GM12878 (cell line): Measurements from ENCODE around the gene SNX21. TPM values are rescaled to one million over a fixed set of nuclear protein-coding genes. Genes with fewer than 3 reads are reported as not detected.

ENCODE experiments used
- ATAC-seq: fragments of 200-7000 bp; cut with Tn5 transposase; 3 replicates; pipeline ENCODE4 v1.9.1; 2020; ENCODE audit warnings: mild to moderate bottlenecking, moderate library complexity
- BruUV-seq: library from RNA; stranded (reverse); fragments of 400-500 nt; replicated peaks from 2 replicates; lab custom pipeline; 2021; lab: Mats Ljungman, UMichigan
- CTCF ChIA-PET: fragments of 300-600 bp; sonication (Branson Sonifier 250); formaldehyde crosslinking; extraction: SDS; loops from one replicate; lab custom pipeline; 2021; ENCODE audit warnings: inconsistent platforms; lab: Yijun Ruan, JAX
- POLR2A ChIA-PET: fragments of 350-600 bp; formaldehyde crosslinking; extraction: SDS; loops from one replicate; lab custom pipeline; 2021; ENCODE audit warnings: inconsistent platforms; lab: Charles Lee
- RAD21 ChIA-PET: fragments of 300-600 bp; sonication (Branson Sonifier 250); formaldehyde crosslinking; loops from one replicate; lab custom pipeline; 2023; ENCODE audit warnings: antibody characterized with exemption; ENCODE audit not compliant: unreplicated experiment; lab: Charles Lee
- SMC1A ChIA-PET: fragments of 300-600 bp; sonication (Branson Sonifier 250); formaldehyde crosslinking; loops from one replicate; lab custom pipeline; 2023; ENCODE audit not compliant: unreplicated experiment, uncharacterized antibody; lab: Charles Lee
- DNase-seq: peaks from one replicate; pipeline ENCODE4 v3.0.0-alpha.2; 2011; ENCODE audit warnings: low read depth, low spot score
- FAIRE-seq: peaks from 3 replicates; lab custom pipeline; 2011; peaks lifted over from hg19 to GRCh38; lab: Jason Lieb, UNC
- H2AFZ ChIP-seq: 2 replicates; pipeline ENCODE4 v1.6.0; 2011; ENCODE audit warnings: low read depth, low read length, control low read depth; ENCODE audit not compliant: control insufficient read depth
- H3K27ac ChIP-seq: 2 replicates; pipeline ENCODE4 v1.5.1; 2011; ENCODE audit warnings: control low read depth; ENCODE audit not compliant: control insufficient read depth, insufficient read depth
- H3K27me3 ChIP-seq, 2 experiments: replicated peaks in 1 of 2; 2 replicates each; pipeline versions ENCODE4 v1.6.0 to v1.6.1; 2011; ENCODE audit warnings: low read length in 1 of 2; ENCODE audit not compliant: control insufficient read depth in 2 of 2, insufficient read depth in 2 of 2
- H3K36me3 ChIP-seq, 2 experiments: 2 replicates each; pipeline ENCODE4 v1.5.1; 2011; ENCODE audit warnings: low read length in 1 of 2; ENCODE audit not compliant: control insufficient read depth in 2 of 2, insufficient read depth in 2 of 2
- H3K4me1 ChIP-seq: 2 replicates; pipeline ENCODE4 v1.6.1; 2011; ENCODE audit warnings: mild to moderate bottlenecking, low read length, moderate library complexity, mixed read lengths; ENCODE audit not compliant: control insufficient read depth, insufficient read depth
- H3K4me2 ChIP-seq: 2 replicates; pipeline ENCODE4 v1.6.0; 2011; ENCODE audit warnings: control low read depth; ENCODE audit not compliant: control insufficient read depth, insufficient read depth
- H3K4me3 ChIP-seq: fragments of 200-600 bp; sonication (generic); 2 replicates; pipeline ENCODE4 v1.5.1; 2016
- H3K79me2 ChIP-seq: 2 replicates; pipeline ENCODE4 v1.6.0; 2011; ENCODE audit warnings: low read length; ENCODE audit not compliant: control insufficient read depth, insufficient read depth
- H3K9ac ChIP-seq: 2 replicates; pipeline ENCODE4 v1.8.0; 2011; ENCODE audit warnings: low read length, control low read depth, mixed read lengths; ENCODE audit not compliant: control insufficient read depth, insufficient read depth
- H3K9me3 ChIP-seq: replicated peaks from 3 replicates; pipeline ENCODE4 v1.5.1; 2011; ENCODE audit warnings: mild to moderate bottlenecking, low read length; ENCODE audit not compliant: control insufficient read depth, insufficient read depth
- H4K20me1 ChIP-seq: 2 replicates; pipeline ENCODE4 v1.6.0; 2011; ENCODE audit not compliant: control insufficient read depth, insufficient read depth
- BHLHE40 ChIP-seq, 2 experiments: fragments of 450-650 bp in 1 of 2; IDR thresholded peaks; 2 replicates each; pipeline ENCODE4 v1.6.1; 2011 to 2017; ENCODE audit warnings: low read depth in 2 of 2, borderline replicate concordance in 1 of 2, improper control_type of control experiment in 1 of 2, low read length in 1 of 2, mild to moderate bottlenecking in 1 of 2
- CBX5 ChIP-seq: sonication (generic); IDR thresholded peaks from 2 replicates; pipeline ENCODE4 v1.6.1; 2016; ENCODE audit warnings: low read depth, moderate library complexity, mild to moderate bottlenecking, inconsistent platforms
- CTCF ChIP-seq, 3 experiments: IDR thresholded peaks in 2 of 3; conservative IDR thresholded peaks in 1 of 3; 2 replicates each; pipeline ENCODE4 v1.5.1; 2011; ENCODE audit warnings: low read depth in 3 of 3, low read length in 3 of 3, mild to moderate bottlenecking in 3 of 3, control low read depth in 2 of 3, moderate library complexity in 2 of 3, inconsistent platforms in 1 of 3, mixed read lengths in 1 of 3; ENCODE audit not compliant: control insufficient read depth in 2 of 3, insufficient read depth in 1 of 3; ENCODE audit errors: extremely low read depth in 1 of 3
- IKZF1 ChIP-seq: fragments of 450-650 bp; conservative IDR thresholded peaks from 2 replicates; pipeline ENCODE4 v1.6.1; 2017; ENCODE audit warnings: antibody characterized with exemption, mild to moderate bottlenecking
- MEF2B ChIP-seq: fragments of 450-650 bp; IDR thresholded peaks from 2 replicates; pipeline ENCODE4 v1.6.1; 2018; ENCODE audit warnings: mild to moderate bottlenecking, moderate library complexity; ENCODE audit not compliant: partially characterized antibody, poor library complexity, severe bottlenecking
- RAD51 ChIP-seq: fragments of 450-650 bp; IDR thresholded peaks from 2 replicates; pipeline ENCODE4 v1.6.1; 2016; ENCODE audit warnings: moderate library complexity, mild to moderate bottlenecking, inconsistent platforms
- SMC3 ChIP-seq: IDR thresholded peaks from 2 replicates; pipeline ENCODE4 v1.6.1; 2011; ENCODE audit warnings: low read length, improper control_type of control experiment, borderline replicate concordance
- STAT1 ChIP-seq: fragments of 450-650 bp; conservative IDR thresholded peaks from 2 replicates; pipeline ENCODE4 v1.6.1; 2014; ENCODE audit warnings: antibody characterized with exemption, mild to moderate bottlenecking
- USF1 ChIP-seq: IDR thresholded peaks from 2 replicates; pipeline ENCODE4 v1.6.1; 2011; ENCODE audit warnings: borderline replicate concordance, low read depth, mild to moderate bottlenecking, moderate library complexity, mixed read lengths, low read length; ENCODE audit not compliant: insufficient read depth; ENCODE audit errors: extremely low read length
- ZNF384 ChIP-seq: IDR thresholded peaks from 2 replicates; pipeline ENCODE4 v1.6.1; 2012; ENCODE audit warnings: low read depth, mild to moderate bottlenecking, low read length, improper control_type of control experiment, borderline replicate concordance
- WGBS: methylation state at CpG from one replicate; pipeline ENCODE4 v1.1.6; 2016; ENCODE audit warnings: low lambda C conversion rate; ENCODE audit not compliant: insufficient replicate concordance, insufficient coverage; ENCODE audit errors: missing lambda C conversion rate; 5-methylcytosine and 5-hydroxymethylcytosine counted together
- in situ Hi-C: fragments of 300-500 bp; cut with MboI; formaldehyde crosslinking; loops from 9 replicates; pipeline ENCODE4 v1.14.3; 2018; ENCODE audit warnings: mixed read lengths
- intact Hi-C: fragments of 100-400 bp; cut with micrococcal nuclease; formaldehyde crosslinking; loops from one replicate; pipeline ENCODE4 v1.14.2; 2022; ENCODE audit not compliant: unreplicated experiment
- polyA plus RNA-seq, 11 experiments: library from polyadenylated mRNA; depleted of rRNA in 4 of 11; unstranded in 6 of 11; stranded (reverse) in 5 of 11; fragments of >200 nt; fragmentation: Nextera tagmentation in 4 of 11; fragmentation: Illumina TruSeq in 1 of 11; extraction: Ambion mirVana in 4 of 11; extraction: Trizol in 1 of 11; gene quantifications; 1 replicate in 1 of 11; 2 replicates in 10 of 11; pipeline versions ENCODE4 v1.2.1 to v1.2.3, GENCODE V29; 2011 to 2016; ENCODE audit warnings: inconsistent platforms in 2 of 11, missing spikeins in 2 of 11, low read depth in 1 of 11
- total RNA-seq, 4 experiments: library from RNA; depleted of rRNA in 3 of 4; stranded (reverse); fragments of >200 nt in 3 of 4; fragmentation: Illumina TruSeq in 1 of 4; extraction: Trizol in 1 of 4; gene quantifications; 2 replicates each; pipeline versions ENCODE4 v1.2.1 to v1.2.3, GENCODE V29; 2013 to 2021

Gene SNX21
- total and polyA plus RNA-seq, 10 of the 15 experiments (the other 5 are each of a cell fraction or from before 2014, with no cell fraction given) = 0.10 to 1.4 (median 0.57) TPM

- intact Hi-C loops = no loop called here
- H3K4me3 ChIP-seq = no peak overlapping the region
- peaks cover 5% of the 10 kb centered on the region; the same call in 1 of the 2 replicates for H3K4me1 ChIP-seq
- H3K27me3 ChIP-seq = no peaks in the 10 kb centered on the region; a peak in 2 of 4 replicates
- RAD21 ChIA-PET = interaction anchor here (0.6 to 1.7 kb wide), 7 partner anchors 11 to 147 kb away, joined by 3 to 6 read pairs (median 3); no protein-coding TSS in a partner anchor
- H3K79me2 ChIP-seq = no peaks in the 10 kb centered on the region
- 35% methylated on average over 53 of the region's 57 CpGs for WGBS
- no peak for DNase-seq
- peak overlapping the region; percentile 58 for H2AFZ ChIP-seq
- TF ChIP-seq BHLHE40 (IDR thresholded peaks at IDR 0.05; ENCODE audit: borderline replicate concordance in 1 of 2, low read depth in 2 of 2, low read length in 1 of 2) (peak in 1 of 2 experiments; percentile 52; a peak in 2 of 4 replicates), STAT1 (no peak), CBX5 (no peak), MEF2B (no peak), IKZF1 (peak; percentile 37; the same call in 1 of the 2 replicates), RAD51 (no peak), CTCF (IDR thresholded peaks at IDR 0.05 in 2 of 3, conservative IDR thresholded peaks at IDR 0.05 in 1 of 3; ENCODE audit: control insufficient read depth in 2 of 3, extremely low read depth in 1 of 3, insufficient read depth in 1 of 3, low read depth in 3 of 3, low read length in 3 of 3) (peak; percentile 28 to 54 (median 51); a peak in 4 of 6 replicates), SMC3 (peak; percentile 47; the same call in 1 of the 2 replicates), ZNF384 (no peak), USF1 (peak; percentile 27)
- TF ChIP-seq, all 136 proteins: peak for 5
- Histone ChIP-seq H3K27ac (no peak overlapping the region), H3K36me3 (no peaks in the 10 kb centered on the region), H3K9ac (no peak overlapping the region), H3K9me3 (no peaks in the 10 kb centered on the region), H3K4me2 (peak overlapping the region; percentile 56), H4K20me1 (no peaks in the 10 kb centered on the region)
- ATAC-seq (peak; percentile 85), FAIRE-seq (no peak)
- in situ Hi-C loops = loop anchor here (25.0 kb wide), 1 partner anchor 538 kb away; no protein-coding TSS in a partner anchor
- ChIA-PET POLR2A (interaction anchor here (0.6 to 0.9 kb wide), 2 partner anchors 56 to 112 kb away, joined by 3 to 4 read pairs; no protein-coding TSS in a partner anchor), CTCF (interaction anchor here (0.7 to 3.0 kb wide), 13 partner anchors 11 to 163 kb away, joined by 3 to 12 read pairs (median 5); partner anchors contain the start of gene UBE2C), SMC1A (interaction anchor here (1.0 kb wide), 1 partner anchor 141 kb away, joined by 6 read pairs; no protein-coding TSS in a partner anchor)
- BruUV-seq = no TSS peak
Measured at GRCh38 chr20:45823949-45824835, 9.4 kb upstream of the SNX21 start.
